WTC11 (cell line): ENCODE results near the gene PCDHAC1. TPM values are rescaled to one million over a fixed set of nuclear protein-coding genes. Genes with fewer than 3 reads are reported as not detected.
A peak's percentile ranks its signal among the peaks of the same experiment; 100 is the strongest.

ENCODE experiments used
- ATAC-seq: fragments of 200-7000 bp; cut with Tn5 transposase; 2 replicates; pipeline ENCODE4 v1.10.0; 2021; ENCODE audit warnings: mild to moderate bottlenecking, moderate library complexity
- CTCF ChIA-PET: fragments of 300-600 bp; sonication (Branson Sonifier 250); formaldehyde crosslinking; loops from one replicate; lab custom pipeline; 2021; ENCODE audit warnings: antibody characterized with exemption; lab: Charles Lee
- POLR2A ChIA-PET: fragments of 350-600 bp; sonication (Branson Sonifier 250); formaldehyde crosslinking; loops from one replicate; lab custom pipeline; 2021; ENCODE audit warnings: antibody characterized with exemption; lab: Charles Lee
- DNase-seq: peaks from one replicate; pipeline ENCODE4 v3.0.0; 2021; ENCODE audit warnings: low spot score
- H3K27ac Mint-ChIP-seq: 2 replicates; pipeline ENCODE4 v1.8.0; 2021; ENCODE audit warnings: mixed read lengths
- H3K27me3 Mint-ChIP-seq: 2 replicates; pipeline ENCODE4 v1.8.0; 2021; ENCODE audit warnings: low read depth, mild to moderate bottlenecking, moderate library complexity, mixed read lengths
- H3K36me3 Mint-ChIP-seq: 2 replicates; pipeline ENCODE4 v1.8.0; 2021; ENCODE audit warnings: mixed read lengths
- H3K4me1 Mint-ChIP-seq: 2 replicates; pipeline ENCODE4 v1.8.0; 2022; ENCODE audit warnings: mixed read lengths
- H3K4me3 Mint-ChIP-seq: 2 replicates; pipeline ENCODE4 v1.8.0; 2021; ENCODE audit warnings: mild to moderate bottlenecking, moderate library complexity, mixed read lengths
- H3K9me3 Mint-ChIP-seq: 2 replicates; pipeline ENCODE4 v1.8.0; 2021; ENCODE audit warnings: mixed read lengths
- CREM ChIP-seq: sonication (generic); formaldehyde crosslinking; IDR thresholded peaks from 2 replicates; pipeline ENCODE4 v1.8.1; 2022; ENCODE audit warnings: mild to moderate bottlenecking, missing genetic modification reagents, moderate library complexity
- ELF4 ChIP-seq: sonication (generic); formaldehyde crosslinking; IDR thresholded peaks from 2 replicates; pipeline ENCODE4 v1.8.1; 2022; ENCODE audit warnings: low read depth, mild to moderate bottlenecking, moderate library complexity, missing genetic modification reagents
- FOXK1 ChIP-seq: sonication (generic); formaldehyde crosslinking; IDR thresholded peaks from 2 replicates; pipeline ENCODE4 v1.8.0; 2022; ENCODE audit warnings: mild to moderate bottlenecking, moderate library complexity, missing genetic modification reagents
- MYBL2 ChIP-seq: sonication (generic); formaldehyde crosslinking; IDR thresholded peaks from 2 replicates; pipeline ENCODE4 v1.8.1; 2023; ENCODE audit warnings: mild to moderate bottlenecking, moderate library complexity, missing genetic modification reagents
- NFE2L1 ChIP-seq: sonication (generic); formaldehyde crosslinking; IDR thresholded peaks from 2 replicates; pipeline ENCODE4 v1.8.1; 2023; ENCODE audit warnings: missing genetic modification reagents
- SMAD3 ChIP-seq: sonication (generic); formaldehyde crosslinking; IDR thresholded peaks from 2 replicates; pipeline ENCODE4 v1.8.0; 2022; ENCODE audit warnings: missing genetic modification reagents, mild to moderate bottlenecking, borderline replicate concordance
- TEAD1 ChIP-seq: sonication (generic); formaldehyde crosslinking; IDR thresholded peaks from 2 replicates; pipeline ENCODE4 v1.8.0; 2022; ENCODE audit warnings: mild to moderate bottlenecking, missing genetic modification reagents
- TP53 ChIP-seq: sonication (generic); formaldehyde crosslinking; IDR thresholded peaks from 2 replicates; pipeline ENCODE4 v1.8.1; 2023; ENCODE audit warnings: mild to moderate bottlenecking, missing genetic modification reagents
- ZNF138 ChIP-seq: sonication (generic); formaldehyde crosslinking; conservative IDR thresholded peaks from 2 replicates; pipeline ENCODE4 v1.8.1; 2022; ENCODE audit warnings: mild to moderate bottlenecking, moderate library complexity, missing genetic modification reagents
- ZNF416 ChIP-seq: fragments of 250-450 bp; sonication (Bioruptor Pico); IDR thresholded peaks from 2 replicates; pipeline ENCODE4 v1.9.0; 2021; ENCODE audit warnings: mild to moderate bottlenecking, inconsistent platforms
- total RNA-seq: library from RNA; stranded (reverse); gene quantifications from 3 replicates; pipeline ENCODE4 v1.2.3, GENCODE V29; 2021
- TF ChIP-seq, protein P1 (sequence below): sonication (generic); formaldehyde crosslinking; conservative IDR thresholded peaks from 2 replicates; pipeline ENCODE4 v1.8.1; 2022; ENCODE audit warnings: mild to moderate bottlenecking, missing genetic modification reagents
- TF ChIP-seq, protein P2 (sequence below): sonication (generic); formaldehyde crosslinking; IDR thresholded peaks from 2 replicates; pipeline ENCODE4 v1.8.0; 2023; ENCODE audit warnings: mild to moderate bottlenecking, missing genetic modification reagents
- TF ChIP-seq, protein P3 (sequence below): sonication (generic); formaldehyde crosslinking; IDR thresholded peaks from 2 replicates; pipeline ENCODE4 v1.8.0; 2023; ENCODE audit warnings: missing genetic modification reagents, mild to moderate bottlenecking, borderline replicate concordance
- TF ChIP-seq, protein P4 (sequence below): fragments of 250-450 bp; sonication (Bioruptor Pico); IDR thresholded peaks from 2 replicates; pipeline ENCODE4 v1.9.0; 2021; ENCODE audit warnings: mild to moderate bottlenecking
- TF ChIP-seq, protein P5 (sequence below): sonication (generic); formaldehyde crosslinking; IDR thresholded peaks from 2 replicates; pipeline ENCODE4 v1.8.0; 2023; ENCODE audit warnings: missing genetic modification reagents
- TF ChIP-seq, protein P6 (sequence below): sonication (generic); formaldehyde crosslinking; IDR thresholded peaks from 2 replicates; pipeline ENCODE4 v1.8.0; 2022; ENCODE audit warnings: mild to moderate bottlenecking, missing genetic modification reagents
- TF ChIP-seq, protein P7 (sequence below): sonication (generic); formaldehyde crosslinking; IDR thresholded peaks from 2 replicates; pipeline ENCODE4 v1.8.1; 2022; ENCODE audit warnings: low read depth, mild to moderate bottlenecking, moderate library complexity, missing genetic modification reagents, borderline replicate concordance
- TF ChIP-seq, protein P8 (sequence below): sonication (generic); formaldehyde crosslinking; IDR thresholded peaks from 2 replicates; pipeline ENCODE4 v1.8.1; 2023; ENCODE audit warnings: mild to moderate bottlenecking, missing genetic modification reagents, moderate library complexity

The PCDHAC1 gene
- total RNA-seq, 1 experiment from 2014 or later, result 8.4 TPM

DNA sequence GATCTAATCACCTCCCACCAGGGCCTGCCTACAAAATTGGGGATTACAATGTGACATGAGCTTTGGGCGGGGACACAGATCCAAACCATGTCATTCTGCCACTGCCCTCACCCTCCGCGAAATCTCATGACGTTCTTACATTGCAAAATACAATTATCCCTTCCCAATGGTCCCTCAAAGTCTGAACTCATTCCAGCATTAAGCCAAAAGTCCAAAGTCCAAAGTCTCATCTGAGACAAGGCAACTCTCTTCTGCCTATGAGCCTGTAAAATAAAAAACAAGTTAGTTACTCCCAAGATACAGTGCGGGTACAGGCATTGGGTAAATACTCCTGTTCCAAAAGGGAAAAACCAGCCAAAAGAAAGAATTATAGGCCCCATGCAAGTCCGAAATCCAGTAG, 25.5 kb downstream of the PCDHAC1 start:
- no peak for DNase-seq
- 0 out of 2 replicates have a peak, but pooled peaks cover 3% of the 10 kb centered on the region for H3K36me3 Mint-ChIP-seq
- peaks cover 12% of the 10 kb centered on the region for H3K4me1 Mint-ChIP-seq
- CTCF ChIA-PET, result interaction anchor here (0.9 to 1.3 kb wide), 2 partner anchors 38 to 89 kb away, joined by 3 to 5 read pairs; no protein-coding TSS in a partner anchor
- no peak for ATAC-seq
- POLR2A ChIA-PET, result no interaction called here
- H3K27me3 Mint-ChIP-seq, result no peaks in the 10 kb centered on the region
- no peak overlapping the region for H3K27ac Mint-ChIP-seq
- H3K4me3 Mint-ChIP-seq, result no peak overlapping the region
- TF ChIP-seq, protein P1, sequence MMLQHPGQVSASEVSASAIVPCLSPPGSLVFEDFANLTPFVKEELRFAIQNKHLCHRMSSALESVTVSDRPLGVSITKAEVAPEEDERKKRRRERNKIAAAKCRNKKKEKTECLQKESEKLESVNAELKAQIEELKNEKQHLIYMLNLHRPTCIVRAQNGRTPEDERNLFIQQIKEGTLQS (CRISPR knock-in tag), result no peak
- TF ChIP-seq SMAD3 (CRISPR knock-in tag) (no peak), ZNF138 (CRISPR knock-in tag) (no peak), ZNF416 (CRISPR knock-in tag) (no peak)
- TF ChIP-seq, protein P2, sequence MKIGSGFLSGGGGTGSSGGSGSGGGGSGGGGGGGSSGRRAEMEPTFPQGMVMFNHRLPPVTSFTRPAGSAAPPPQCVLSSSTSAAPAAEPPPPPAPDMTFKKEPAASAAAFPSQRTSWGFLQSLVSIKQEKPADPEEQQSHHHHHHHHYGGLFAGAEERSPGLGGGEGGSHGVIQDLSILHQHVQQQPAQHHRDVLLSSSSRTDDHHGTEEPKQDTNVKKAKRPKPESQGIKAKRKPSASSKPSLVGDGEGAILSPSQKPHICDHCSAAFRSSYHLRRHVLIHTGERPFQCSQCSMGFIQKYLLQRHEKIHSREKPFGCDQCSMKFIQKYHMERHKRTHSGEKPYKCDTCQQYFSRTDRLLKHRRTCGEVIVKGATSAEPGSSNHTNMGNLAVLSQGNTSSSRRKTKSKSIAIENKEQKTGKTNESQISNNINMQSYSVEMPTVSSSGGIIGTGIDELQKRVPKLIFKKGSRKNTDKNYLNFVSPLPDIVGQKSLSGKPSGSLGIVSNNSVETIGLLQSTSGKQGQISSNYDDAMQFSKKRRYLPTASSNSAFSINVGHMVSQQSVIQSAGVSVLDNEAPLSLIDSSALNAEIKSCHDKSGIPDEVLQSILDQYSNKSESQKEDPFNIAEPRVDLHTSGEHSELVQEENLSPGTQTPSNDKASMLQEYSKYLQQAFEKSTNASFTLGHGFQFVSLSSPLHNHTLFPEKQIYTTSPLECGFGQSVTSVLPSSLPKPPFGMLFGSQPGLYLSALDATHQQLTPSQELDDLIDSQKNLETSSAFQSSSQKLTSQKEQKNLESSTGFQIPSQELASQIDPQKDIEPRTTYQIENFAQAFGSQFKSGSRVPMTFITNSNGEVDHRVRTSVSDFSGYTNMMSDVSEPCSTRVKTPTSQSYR (CRISPR knock-in tag), result no peak
- TF ChIP-seq, protein P3, sequence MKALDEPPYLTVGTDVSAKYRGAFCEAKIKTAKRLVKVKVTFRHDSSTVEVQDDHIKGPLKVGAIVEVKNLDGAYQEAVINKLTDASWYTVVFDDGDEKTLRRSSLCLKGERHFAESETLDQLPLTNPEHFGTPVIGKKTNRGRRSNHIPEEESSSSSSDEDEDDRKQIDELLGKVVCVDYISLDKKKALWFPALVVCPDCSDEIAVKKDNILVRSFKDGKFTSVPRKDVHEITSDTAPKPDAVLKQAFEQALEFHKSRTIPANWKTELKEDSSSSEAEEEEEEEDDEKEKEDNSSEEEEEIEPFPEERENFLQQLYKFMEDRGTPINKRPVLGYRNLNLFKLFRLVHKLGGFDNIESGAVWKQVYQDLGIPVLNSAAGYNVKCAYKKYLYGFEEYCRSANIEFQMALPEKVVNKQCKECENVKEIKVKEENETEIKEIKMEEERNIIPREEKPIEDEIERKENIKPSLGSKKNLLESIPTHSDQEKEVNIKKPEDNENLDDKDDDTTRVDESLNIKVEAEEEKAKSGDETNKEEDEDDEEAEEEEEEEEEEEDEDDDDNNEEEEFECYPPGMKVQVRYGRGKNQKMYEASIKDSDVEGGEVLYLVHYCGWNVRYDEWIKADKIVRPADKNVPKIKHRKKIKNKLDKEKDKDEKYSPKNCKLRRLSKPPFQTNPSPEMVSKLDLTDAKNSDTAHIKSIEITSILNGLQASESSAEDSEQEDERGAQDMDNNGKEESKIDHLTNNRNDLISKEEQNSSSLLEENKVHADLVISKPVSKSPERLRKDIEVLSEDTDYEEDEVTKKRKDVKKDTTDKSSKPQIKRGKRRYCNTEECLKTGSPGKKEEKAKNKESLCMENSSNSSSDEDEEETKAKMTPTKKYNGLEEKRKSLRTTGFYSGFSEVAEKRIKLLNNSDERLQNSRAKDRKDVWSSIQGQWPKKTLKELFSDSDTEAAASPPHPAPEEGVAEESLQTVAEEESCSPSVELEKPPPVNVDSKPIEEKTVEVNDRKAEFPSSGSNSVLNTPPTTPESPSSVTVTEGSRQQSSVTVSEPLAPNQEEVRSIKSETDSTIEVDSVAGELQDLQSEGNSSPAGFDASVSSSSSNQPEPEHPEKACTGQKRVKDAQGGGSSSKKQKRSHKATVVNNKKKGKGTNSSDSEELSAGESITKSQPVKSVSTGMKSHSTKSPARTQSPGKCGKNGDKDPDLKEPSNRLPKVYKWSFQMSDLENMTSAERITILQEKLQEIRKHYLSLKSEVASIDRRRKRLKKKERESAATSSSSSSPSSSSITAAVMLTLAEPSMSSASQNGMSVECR (CRISPR knock-in tag), result no peak
- H3K9me3 Mint-ChIP-seq, result peaks cover 25% of the 10 kb centered on the region

DNA sequence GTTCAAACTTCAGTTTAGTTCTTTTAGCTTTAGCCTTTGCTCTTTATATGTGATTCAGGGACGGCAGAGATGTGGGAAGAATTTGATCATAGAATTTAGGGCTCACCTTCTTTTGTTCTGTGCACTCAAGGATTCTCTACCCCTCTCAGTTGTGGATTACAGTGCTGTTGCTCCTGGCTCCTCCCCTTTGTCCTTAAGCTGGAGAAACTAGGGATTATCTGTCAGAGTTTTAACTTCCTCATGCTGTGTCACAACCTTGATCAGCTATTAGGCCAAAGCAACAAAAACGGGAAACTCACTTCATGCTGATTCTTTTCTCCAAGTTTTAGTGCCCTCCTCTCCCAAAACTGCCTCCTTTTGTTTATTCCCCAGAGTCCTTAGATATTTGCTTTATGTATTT, 27.1 kb downstream of the PCDHAC1 start:
- ChIA-PET POLR2A (interaction anchor here (0.6 kb wide), 1 partner anchor 49 kb away, joined by 3 read pairs; no protein-coding TSS in a partner anchor), CTCF (interaction anchor here (0.5 to 1.5 kb wide), 4 partner anchors 14 to 138 kb away, joined by 3 to 5 read pairs (median 4); partner anchors contain the start of gene PCDHAC2)
- 0 out of 2 replicates have a peak, but pooled peaks cover 3% of the 10 kb centered on the region for H3K36me3 Mint-ChIP-seq
- DNase-seq, result no peak
- peak overlapping the region; percentile 26; the same call in 1 of the 2 replicates for H3K27ac Mint-ChIP-seq
- peaks cover 25% of the 10 kb centered on the region for H3K9me3 Mint-ChIP-seq
- H3K27me3 Mint-ChIP-seq, result no peaks in the 10 kb centered on the region
- H3K4me1 Mint-ChIP-seq, result peaks cover 12% of the 10 kb centered on the region
- peak; percentile 77 for ATAC-seq
- H3K4me3 Mint-ChIP-seq, result no peak overlapping the region
- no peak for TF ChIP-seq TP53 (CRISPR knock-in tag)
- no peak for TF ChIP-seq TEAD1 (CRISPR knock-in tag)
- TF ChIP-seq, protein P4, sequence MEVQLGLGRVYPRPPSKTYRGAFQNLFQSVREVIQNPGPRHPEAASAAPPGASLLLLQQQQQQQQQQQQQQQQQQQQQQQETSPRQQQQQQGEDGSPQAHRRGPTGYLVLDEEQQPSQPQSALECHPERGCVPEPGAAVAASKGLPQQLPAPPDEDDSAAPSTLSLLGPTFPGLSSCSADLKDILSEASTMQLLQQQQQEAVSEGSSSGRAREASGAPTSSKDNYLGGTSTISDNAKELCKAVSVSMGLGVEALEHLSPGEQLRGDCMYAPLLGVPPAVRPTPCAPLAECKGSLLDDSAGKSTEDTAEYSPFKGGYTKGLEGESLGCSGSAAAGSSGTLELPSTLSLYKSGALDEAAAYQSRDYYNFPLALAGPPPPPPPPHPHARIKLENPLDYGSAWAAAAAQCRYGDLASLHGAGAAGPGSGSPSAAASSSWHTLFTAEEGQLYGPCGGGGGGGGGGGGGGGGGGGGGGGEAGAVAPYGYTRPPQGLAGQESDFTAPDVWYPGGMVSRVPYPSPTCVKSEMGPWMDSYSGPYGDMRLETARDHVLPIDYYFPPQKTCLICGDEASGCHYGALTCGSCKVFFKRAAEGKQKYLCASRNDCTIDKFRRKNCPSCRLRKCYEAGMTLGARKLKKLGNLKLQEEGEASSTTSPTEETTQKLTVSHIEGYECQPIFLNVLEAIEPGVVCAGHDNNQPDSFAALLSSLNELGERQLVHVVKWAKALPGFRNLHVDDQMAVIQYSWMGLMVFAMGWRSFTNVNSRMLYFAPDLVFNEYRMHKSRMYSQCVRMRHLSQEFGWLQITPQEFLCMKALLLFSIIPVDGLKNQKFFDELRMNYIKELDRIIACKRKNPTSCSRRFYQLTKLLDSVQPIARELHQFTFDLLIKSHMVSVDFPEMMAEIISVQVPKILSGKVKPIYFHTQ (CRISPR knock-in tag), result no peak
- TF ChIP-seq ZNF138 (CRISPR knock-in tag), result no peak
- TF ChIP-seq SMAD3 (CRISPR knock-in tag), result no peak
- TF ChIP-seq FOXK1 (CRISPR knock-in tag), result no peak
- no peak for TF ChIP-seq ELF4 (CRISPR knock-in tag)
- TF ChIP-seq, protein P5, sequence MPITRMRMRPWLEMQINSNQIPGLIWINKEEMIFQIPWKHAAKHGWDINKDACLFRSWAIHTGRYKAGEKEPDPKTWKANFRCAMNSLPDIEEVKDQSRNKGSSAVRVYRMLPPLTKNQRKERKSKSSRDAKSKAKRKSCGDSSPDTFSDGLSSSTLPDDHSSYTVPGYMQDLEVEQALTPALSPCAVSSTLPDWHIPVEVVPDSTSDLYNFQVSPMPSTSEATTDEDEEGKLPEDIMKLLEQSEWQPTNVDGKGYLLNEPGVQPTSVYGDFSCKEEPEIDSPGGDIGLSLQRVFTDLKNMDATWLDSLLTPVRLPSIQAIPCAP (CRISPR knock-in tag), result no peak
- TF ChIP-seq MYBL2 (CRISPR knock-in tag), result no peak
- TF ChIP-seq, protein P6, sequence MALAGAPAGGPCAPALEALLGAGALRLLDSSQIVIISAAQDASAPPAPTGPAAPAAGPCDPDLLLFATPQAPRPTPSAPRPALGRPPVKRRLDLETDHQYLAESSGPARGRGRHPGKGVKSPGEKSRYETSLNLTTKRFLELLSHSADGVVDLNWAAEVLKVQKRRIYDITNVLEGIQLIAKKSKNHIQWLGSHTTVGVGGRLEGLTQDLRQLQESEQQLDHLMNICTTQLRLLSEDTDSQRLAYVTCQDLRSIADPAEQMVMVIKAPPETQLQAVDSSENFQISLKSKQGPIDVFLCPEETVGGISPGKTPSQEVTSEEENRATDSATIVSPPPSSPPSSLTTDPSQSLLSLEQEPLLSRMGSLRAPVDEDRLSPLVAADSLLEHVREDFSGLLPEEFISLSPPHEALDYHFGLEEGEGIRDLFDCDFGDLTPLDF (CRISPR knock-in tag), result no peak
- TF ChIP-seq NFE2L1 (CRISPR knock-in tag), result no peak
- TF ChIP-seq, protein P7, sequence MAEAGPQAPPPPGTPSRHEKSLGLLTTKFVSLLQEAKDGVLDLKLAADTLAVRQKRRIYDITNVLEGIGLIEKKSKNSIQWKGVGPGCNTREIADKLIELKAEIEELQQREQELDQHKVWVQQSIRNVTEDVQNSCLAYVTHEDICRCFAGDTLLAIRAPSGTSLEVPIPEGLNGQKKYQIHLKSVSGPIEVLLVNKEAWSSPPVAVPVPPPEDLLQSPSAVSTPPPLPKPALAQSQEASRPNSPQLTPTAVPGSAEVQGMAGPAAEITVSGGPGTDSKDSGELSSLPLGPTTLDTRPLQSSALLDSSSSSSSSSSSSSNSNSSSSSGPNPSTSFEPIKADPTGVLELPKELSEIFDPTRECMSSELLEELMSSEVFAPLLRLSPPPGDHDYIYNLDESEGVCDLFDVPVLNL (CRISPR knock-in tag), result no peak
- TF ChIP-seq CREM, result no peak
- TF ChIP-seq, protein P8, sequence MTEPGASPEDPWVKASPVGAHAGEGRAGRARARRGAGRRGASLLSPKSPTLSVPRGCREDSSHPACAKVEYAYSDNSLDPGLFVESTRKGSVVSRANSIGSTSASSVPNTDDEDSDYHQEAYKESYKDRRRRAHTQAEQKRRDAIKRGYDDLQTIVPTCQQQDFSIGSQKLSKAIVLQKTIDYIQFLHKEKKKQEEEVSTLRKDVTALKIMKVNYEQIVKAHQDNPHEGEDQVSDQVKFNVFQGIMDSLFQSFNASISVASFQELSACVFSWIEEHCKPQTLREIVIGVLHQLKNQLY (CRISPR knock-in tag), result no peak
